Astrocyte (in vitro differentiated cells and primary cell): Measurements from ENCODE around the gene ABHD12. TPM values are rescaled to one million over a fixed set of nuclear protein-coding genes. Genes with fewer than 3 reads are reported as not detected.

Source experiments
- DNase-seq: peaks from one replicate; pipeline ENCODE4 v3.0.0-alpha.2; 2010; ENCODE audit warnings: low read depth
- FAIRE-seq: peaks from 2 replicates; lab custom pipeline; 2011; peaks lifted over from hg19 to GRCh38; lab: Jason Lieb, UNC
- H2AFZ ChIP-seq: 2 replicates; pipeline ENCODE4 v1.6.0; 2012; ENCODE audit warnings: low read depth, low read length, inconsistent platforms
- H3K27ac ChIP-seq: 2 replicates; pipeline ENCODE4 v1.5.1; 2011; ENCODE audit warnings: low read depth, low read length, inconsistent platforms
- H3K27me3 ChIP-seq: 2 replicates; pipeline ENCODE4 v1.6.0; 2011; ENCODE audit warnings: low read length, inconsistent platforms; ENCODE audit not compliant: insufficient read depth
- H3K36me3 ChIP-seq: 2 replicates; pipeline ENCODE4 v1.5.1; 2011; ENCODE audit warnings: low read length, inconsistent platforms; ENCODE audit not compliant: insufficient read depth
- H3K4me1 ChIP-seq: 2 replicates; pipeline ENCODE4 v1.5.1; 2011; ENCODE audit warnings: low read length, inconsistent platforms; ENCODE audit not compliant: insufficient read depth
- H3K4me2 ChIP-seq: 2 replicates; pipeline ENCODE4 v1.6.0; 2012; ENCODE audit warnings: low read length, inconsistent platforms
- H3K4me3 ChIP-seq: 2 replicates; pipeline ENCODE4 v1.5.1; 2011; ENCODE audit warnings: low read depth, mild to moderate bottlenecking, low read length, inconsistent platforms; ENCODE audit not compliant: insufficient read depth
- H3K79me2 ChIP-seq: 2 replicates; pipeline ENCODE4 v1.6.0; 2012; ENCODE audit warnings: mild to moderate bottlenecking, low read length, inconsistent platforms; ENCODE audit not compliant: insufficient read depth
- H3K9ac ChIP-seq: 2 replicates; pipeline ENCODE4 v1.6.0; 2012; ENCODE audit warnings: mild to moderate bottlenecking, low read length, inconsistent platforms
- H3K9me3 ChIP-seq: 2 replicates; pipeline ENCODE4 v1.5.1; 2012; ENCODE audit warnings: low read depth, mild to moderate bottlenecking, low read length, inconsistent platforms; ENCODE audit not compliant: insufficient read depth
- H4K20me1 ChIP-seq: 2 replicates; pipeline ENCODE4 v1.6.0; 2012; ENCODE audit warnings: low read length, inconsistent platforms; ENCODE audit not compliant: insufficient read depth
- H3K27ac Mint-ChIP-seq: one replicate; pipeline ENCODE4 v1.8.0; 2021; ENCODE audit warnings: mild to moderate bottlenecking, mixed read lengths; ENCODE audit not compliant: unreplicated experiment
- H3K27me3 Mint-ChIP-seq: one replicate; pipeline ENCODE4 v1.8.0; 2021; ENCODE audit warnings: low read depth, mixed read lengths; ENCODE audit not compliant: unreplicated experiment
- H3K36me3 Mint-ChIP-seq: one replicate; pipeline ENCODE4 v1.8.0; 2021; ENCODE audit warnings: low read depth, mixed read lengths; ENCODE audit not compliant: unreplicated experiment
- H3K4me1 Mint-ChIP-seq: one replicate; pipeline ENCODE4 v1.8.0; 2021; ENCODE audit warnings: low read depth, mixed read lengths; ENCODE audit not compliant: unreplicated experiment
- H3K4me3 Mint-ChIP-seq: one replicate; pipeline ENCODE4 v1.8.0; 2021; ENCODE audit warnings: mild to moderate bottlenecking, moderate library complexity, mixed read lengths; ENCODE audit not compliant: unreplicated experiment
- H3K9me3 Mint-ChIP-seq: one replicate; pipeline ENCODE4 v1.8.0; 2021; ENCODE audit warnings: mild to moderate bottlenecking, mixed read lengths; ENCODE audit not compliant: unreplicated experiment
- EZH2 ChIP-seq: IDR thresholded peaks from 2 replicates; pipeline ENCODE4 v1.6.1; 2012; ENCODE audit warnings: mild to moderate bottlenecking, low read length, inconsistent platforms; ENCODE audit not compliant: insufficient read depth
- total RNA-seq: library from RNA; stranded (reverse); gene quantifications from 2 replicates; pipeline ENCODE4 v1.2.1, GENCODE V29; 2021
- TF ChIP-seq, protein P1 (sequence below): IDR thresholded peaks from 2 replicates; pipeline ENCODE4 v1.5.1; 2011; ENCODE audit warnings: low read depth, mild to moderate bottlenecking, inconsistent platforms, low read length, moderate library complexity; ENCODE audit not compliant: insufficient read depth

The ABHD12 gene
- total RNA-seq, 1 donor from 2014 or later, result 98.1 TPM

DNA sequence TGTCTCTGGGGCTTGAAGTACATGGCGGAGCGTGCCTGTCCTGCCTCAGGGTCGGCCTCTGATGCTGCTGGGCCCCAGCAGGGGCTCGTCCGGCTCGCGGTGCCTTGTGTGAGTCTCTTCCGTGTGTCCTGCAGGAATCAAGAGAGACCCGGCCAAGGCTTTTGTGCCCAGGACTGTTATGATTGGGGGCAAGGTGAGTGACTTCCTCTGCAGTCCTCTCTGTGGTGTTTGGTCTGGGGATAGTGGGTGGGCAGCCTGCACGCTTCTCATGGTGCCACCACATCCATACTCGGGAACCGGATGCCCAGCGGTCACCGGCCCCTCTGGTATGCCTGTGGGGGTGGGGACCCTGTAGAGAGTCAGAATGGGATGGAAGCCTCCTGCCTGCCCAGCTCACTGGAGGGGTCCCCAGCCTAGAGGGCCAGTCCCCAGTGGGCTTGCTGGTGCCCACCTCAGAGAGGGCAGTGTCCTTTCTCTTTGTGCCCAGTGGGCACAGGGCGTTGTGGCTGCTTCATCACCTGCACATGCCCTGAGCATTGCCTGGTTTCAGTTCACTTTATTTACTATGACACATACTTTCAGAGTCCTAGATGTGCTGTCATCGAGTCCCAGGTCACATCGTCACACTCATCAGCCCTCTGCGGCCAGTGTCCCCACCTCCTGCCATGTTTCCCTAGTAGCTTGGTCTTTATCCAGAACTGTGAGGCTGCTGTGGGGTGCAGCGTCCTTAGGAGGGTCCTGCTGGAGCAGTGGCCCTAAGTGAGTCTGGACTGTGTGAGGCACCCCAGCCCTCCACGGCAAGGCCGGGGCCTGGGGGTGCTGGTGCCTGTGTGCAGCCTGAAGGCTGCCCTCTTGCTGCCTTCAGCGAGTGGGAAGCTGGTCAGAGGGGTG lies 102.1 kb downstream of the ABHD12 start:
- DNase-seq (no peak), FAIRE-seq (no peak)
- H3K27ac Mint-ChIP-seq, result no peak overlapping the region
- Histone ChIP-seq H3K4me3 (no peak overlapping the region), H3K27me3 (no peaks in the 10 kb centered on the region), H3K9me3 (no peaks in the 10 kb centered on the region), H3K9ac (no peak overlapping the region), H3K79me2 (peaks cover 17% of the 10 kb centered on the region), H3K4me1 (no peaks in the 10 kb centered on the region), H3K36me3 (peaks cover 32% of the 10 kb centered on the region), H3K4me2 (no peak overlapping the region), H2AFZ (no peak overlapping the region), H4K20me1 (peaks cover 47% of the 10 kb centered on the region), H3K27ac (no peak overlapping the region)
- H3K36me3 Mint-ChIP-seq, result peaks cover 30% of the 10 kb centered on the region
- H3K4me1 Mint-ChIP-seq, result no peaks in the 10 kb centered on the region
- no peak for TF ChIP-seq EZH2
- TF ChIP-seq, protein P1, sequence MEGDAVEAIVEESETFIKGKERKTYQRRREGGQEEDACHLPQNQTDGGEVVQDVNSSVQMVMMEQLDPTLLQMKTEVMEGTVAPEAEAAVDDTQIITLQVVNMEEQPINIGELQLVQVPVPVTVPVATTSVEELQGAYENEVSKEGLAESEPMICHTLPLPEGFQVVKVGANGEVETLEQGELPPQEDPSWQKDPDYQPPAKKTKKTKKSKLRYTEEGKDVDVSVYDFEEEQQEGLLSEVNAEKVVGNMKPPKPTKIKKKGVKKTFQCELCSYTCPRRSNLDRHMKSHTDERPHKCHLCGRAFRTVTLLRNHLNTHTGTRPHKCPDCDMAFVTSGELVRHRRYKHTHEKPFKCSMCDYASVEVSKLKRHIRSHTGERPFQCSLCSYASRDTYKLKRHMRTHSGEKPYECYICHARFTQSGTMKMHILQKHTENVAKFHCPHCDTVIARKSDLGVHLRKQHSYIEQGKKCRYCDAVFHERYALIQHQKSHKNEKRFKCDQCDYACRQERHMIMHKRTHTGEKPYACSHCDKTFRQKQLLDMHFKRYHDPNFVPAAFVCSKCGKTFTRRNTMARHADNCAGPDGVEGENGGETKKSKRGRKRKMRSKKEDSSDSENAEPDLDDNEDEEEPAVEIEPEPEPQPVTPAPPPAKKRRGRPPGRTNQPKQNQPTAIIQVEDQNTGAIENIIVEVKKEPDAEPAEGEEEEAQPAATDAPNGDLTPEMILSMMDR, result no peak
- no peak overlapping the region for H3K4me3 Mint-ChIP-seq
- no peaks in the 10 kb centered on the region for H3K27me3 Mint-ChIP-seq
- no peaks in the 10 kb centered on the region for H3K9me3 Mint-ChIP-seq

DNA sequence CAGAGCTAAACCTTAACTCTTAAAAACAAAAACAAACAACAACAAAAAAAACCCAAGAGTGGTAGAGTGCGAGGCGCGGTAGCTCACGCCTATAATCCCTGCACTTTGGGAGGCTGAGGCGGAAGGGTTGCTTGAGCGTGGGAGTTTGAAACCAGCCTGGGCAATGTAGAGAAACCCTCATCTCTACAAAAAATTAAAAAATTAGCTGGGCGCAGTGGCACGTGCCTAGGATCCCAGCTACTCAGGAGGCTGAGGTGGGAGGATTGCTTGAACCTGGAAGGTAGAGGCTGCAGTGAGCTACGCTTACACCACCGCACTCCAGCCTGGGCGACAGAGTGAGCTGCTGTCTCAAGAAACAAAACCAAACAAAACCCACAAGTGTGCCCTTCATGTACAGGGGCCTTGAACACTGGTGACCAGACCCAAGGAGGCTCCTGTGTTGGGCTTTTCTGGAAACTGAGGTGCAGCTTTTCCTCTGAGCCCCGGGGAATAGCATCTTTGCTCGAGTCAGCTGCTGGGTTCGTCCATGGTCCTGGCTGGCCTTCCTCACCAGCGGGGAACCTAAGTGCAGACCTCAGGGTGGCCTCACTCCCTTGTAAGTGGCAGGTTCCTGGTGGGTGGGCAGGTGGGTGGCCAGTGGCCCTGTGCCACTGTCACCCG lies 102.9 kb downstream of the ABHD12 start:
- TF ChIP-seq, protein P1, result no peak
- TF ChIP-seq EZH2, result no peak
- Histone ChIP-seq H3K36me3 (peaks cover 32% of the 10 kb centered on the region), H3K27ac (no peak overlapping the region), H2AFZ (no peak overlapping the region), H3K4me2 (no peak overlapping the region), H3K9ac (no peak overlapping the region), H4K20me1 (peaks cover 47% of the 10 kb centered on the region), H3K4me1 (no peaks in the 10 kb centered on the region), H3K4me3 (no peak overlapping the region), H3K79me2 (peaks cover 17% of the 10 kb centered on the region), H3K9me3 (no peaks in the 10 kb centered on the region), H3K27me3 (no peaks in the 10 kb centered on the region)
- Mint-ChIP-seq H3K27ac (peak overlapping the region; percentile 18), H3K4me3 (no peak overlapping the region), H3K9me3 (no peaks in the 10 kb centered on the region), H3K4me1 (no peaks in the 10 kb centered on the region), H3K27me3 (no peaks in the 10 kb centered on the region), H3K36me3 (peaks cover 31% of the 10 kb centered on the region)
- DNase-seq (no peak), FAIRE-seq (no peak)
